ENCODE results near the gene PPL. TPM values are rescaled to one million over a fixed set of nuclear protein-coding genes. Genes with fewer than 3 reads are reported as not detected.

Gene PPL
- total RNA-seq, 4 donors from 2014 or later = 67.5 to 239 (median 111) TPM

DNA sequence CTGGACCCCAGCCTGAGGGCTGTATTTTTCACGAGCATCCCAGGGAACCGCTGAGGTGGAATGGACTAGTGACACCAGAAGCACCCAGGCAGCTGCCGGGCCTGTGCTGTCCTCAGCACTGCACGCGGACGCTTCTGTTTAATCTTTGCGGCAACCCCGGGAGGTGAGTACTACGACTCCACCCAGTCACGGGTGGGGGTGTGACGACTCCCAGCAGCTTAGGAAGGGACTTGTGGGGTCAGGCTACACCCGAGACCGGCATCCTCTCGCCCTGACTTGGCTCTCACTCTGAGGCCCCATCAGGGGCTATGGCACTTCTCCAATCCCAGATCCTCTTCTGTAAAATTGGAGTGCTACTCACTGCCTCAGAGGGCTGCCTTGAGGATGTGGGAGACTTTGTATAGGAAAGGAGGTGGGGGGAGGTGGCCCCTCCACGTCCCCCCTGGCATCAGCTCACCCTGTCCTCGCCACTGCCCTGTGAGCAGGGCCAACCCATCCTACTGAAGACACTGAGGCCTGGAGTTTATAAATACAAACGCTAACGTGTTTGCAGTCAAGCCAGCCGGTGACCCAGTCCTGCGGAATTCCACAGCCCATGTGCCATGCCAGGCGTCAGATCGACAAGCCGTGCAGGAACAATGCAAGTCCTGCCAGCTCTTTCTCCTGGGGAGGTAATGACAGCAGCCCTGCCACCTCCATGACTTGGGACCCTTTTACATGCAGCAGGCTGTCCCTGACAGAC lies 44.4 kb downstream of the PPL start:
- TF ChIP-seq, protein P1, sequence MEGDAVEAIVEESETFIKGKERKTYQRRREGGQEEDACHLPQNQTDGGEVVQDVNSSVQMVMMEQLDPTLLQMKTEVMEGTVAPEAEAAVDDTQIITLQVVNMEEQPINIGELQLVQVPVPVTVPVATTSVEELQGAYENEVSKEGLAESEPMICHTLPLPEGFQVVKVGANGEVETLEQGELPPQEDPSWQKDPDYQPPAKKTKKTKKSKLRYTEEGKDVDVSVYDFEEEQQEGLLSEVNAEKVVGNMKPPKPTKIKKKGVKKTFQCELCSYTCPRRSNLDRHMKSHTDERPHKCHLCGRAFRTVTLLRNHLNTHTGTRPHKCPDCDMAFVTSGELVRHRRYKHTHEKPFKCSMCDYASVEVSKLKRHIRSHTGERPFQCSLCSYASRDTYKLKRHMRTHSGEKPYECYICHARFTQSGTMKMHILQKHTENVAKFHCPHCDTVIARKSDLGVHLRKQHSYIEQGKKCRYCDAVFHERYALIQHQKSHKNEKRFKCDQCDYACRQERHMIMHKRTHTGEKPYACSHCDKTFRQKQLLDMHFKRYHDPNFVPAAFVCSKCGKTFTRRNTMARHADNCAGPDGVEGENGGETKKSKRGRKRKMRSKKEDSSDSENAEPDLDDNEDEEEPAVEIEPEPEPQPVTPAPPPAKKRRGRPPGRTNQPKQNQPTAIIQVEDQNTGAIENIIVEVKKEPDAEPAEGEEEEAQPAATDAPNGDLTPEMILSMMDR (IDR thresholded peaks at IDR 0.05; ENCODE audit: low read depth) = no peak

DNA sequence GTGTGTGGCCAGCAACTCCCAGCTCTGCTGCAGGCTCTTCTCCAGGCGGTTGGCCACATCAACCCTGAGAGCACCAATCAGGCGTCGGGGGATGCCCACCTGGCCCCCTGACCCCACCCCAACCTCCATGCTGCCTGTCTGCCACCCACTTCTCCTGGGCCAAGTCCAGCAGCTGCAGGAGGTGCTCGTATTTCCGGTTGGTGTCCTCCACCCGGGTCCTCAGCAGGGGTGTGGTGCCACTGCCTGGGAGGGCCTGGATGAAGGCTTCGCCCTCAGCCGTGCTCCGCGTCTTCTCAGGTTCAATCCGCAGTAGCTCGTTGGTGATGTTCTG lies 45.1 kb downstream of the PPL start:
- TF ChIP-seq, protein P1 (IDR thresholded peaks at IDR 0.05; ENCODE audit: low read depth) = no peak

DNA sequence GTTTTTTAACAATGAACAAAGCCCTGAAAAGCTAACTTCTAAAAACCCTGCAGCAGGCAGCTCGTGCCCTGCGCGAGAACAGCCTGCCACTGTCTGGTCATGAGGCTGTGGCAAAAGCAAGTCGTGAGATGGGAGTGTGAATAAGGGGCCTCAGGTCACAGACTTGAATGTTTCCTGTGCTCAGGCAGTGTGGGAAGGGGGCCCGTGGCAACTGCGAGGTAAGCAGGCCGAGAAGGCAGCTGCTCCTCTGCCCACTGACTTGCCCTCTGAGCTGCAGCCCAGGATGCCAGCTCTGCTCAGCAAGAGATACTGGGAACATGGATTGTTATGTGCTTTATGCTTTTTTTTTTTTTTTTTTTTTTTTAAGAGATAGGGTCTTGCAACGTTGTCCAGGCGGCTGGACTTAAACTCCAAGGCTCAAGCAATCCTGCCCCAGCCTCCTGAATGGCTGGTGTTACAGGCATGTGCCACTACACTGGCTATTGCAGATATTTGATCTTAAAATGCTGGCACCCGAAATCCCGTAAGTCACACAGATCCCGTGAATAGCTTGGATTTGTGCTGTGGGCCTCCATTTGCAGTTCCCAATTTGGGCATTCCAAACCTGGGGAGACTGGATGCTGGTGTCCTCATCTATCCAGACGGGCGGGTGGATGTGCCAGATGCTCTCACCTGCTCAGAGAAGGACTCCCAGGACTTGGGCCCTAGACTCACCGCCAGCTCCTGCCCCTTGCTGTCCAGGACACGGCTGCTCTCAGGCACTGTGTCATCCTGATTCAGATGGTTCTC lies 45.7 kb downstream of the PPL start:
- TF ChIP-seq, protein P1 (IDR thresholded peaks at IDR 0.05; ENCODE audit: low read depth) = no peak

DNA sequence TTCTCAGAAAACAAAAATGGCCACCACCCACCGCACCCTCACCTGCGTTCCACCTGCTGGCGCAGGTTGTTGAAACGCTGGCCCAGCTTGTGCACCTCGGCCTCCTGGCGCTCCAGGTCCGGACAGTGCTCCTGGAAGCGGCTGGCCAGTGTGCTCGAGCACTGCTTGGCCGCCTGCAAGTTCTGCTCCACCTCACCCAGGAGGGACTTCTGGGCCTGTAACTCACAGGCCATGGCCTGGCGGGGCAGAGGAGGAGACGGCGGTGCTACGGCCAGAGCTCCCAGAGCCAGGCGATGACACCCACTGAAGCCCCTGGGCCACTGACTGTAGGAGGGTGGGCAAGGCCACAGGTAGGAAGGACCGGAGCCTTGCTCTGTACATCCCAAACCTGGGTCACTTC lies 46.3 kb downstream of the PPL start:
- TF ChIP-seq, protein P1 (IDR thresholded peaks at IDR 0.05; ENCODE audit: low read depth) = no peak

DNA sequence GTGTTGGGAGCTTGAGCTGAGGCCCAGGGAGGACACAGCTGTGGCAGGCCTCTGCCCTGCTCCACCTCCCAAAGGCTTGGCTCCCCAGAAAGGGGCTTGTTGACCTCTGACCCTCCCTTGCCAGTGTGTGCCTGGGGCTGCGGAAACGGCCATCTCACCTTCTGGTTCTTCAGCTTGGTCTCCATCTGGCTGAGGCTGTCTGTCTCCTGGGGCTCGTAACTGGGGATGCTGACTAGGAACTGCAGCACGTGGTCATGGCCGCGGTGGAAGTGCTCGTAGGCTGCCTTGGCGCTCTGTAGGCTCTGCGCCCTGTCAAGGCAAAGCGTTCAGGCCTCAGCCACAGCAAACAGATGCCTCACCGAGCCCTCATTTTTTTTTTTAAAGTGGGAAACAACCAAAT lies 46.9 kb downstream of the PPL start:
- TF ChIP-seq, protein P1 (IDR thresholded peaks at IDR 0.05; ENCODE audit: low read depth) = no peak

DNA sequence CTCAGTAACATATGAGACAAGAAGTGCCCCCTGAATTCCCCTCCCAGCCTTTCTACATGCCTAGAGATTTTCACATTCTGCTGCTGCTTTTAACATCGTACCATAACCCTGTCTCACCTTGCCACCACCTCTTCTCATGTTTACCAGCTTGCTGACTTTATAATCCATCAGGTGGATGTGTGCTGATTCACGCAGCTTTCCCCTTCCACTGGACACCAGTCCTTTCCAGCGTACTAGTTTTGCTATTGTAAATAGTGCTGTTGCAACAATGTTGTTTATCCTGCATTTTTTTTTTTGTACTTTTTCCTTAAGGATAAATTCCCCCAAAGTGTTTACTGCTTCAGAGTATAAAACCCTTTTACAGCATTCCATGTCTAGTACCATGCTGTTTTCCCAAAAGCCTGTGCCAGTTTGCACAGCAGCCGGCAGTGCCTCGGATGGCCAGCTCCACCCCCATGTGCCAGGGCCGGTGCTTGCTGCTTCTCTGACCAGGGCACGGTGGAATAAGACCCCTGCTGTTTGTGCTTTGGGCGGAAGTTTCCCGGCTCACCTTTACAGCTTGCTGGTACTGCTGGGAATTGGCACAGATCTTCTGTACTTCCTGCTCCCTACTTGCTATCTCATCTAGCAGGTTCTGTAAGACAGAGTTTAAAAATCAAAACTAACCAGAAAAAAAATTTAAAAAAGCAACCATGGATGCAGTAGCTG lies 48.4 kb downstream of the PPL start:
- TF ChIP-seq, protein P1 (IDR thresholded peaks at IDR 0.05; ENCODE audit: low read depth) = no peak

DNA sequence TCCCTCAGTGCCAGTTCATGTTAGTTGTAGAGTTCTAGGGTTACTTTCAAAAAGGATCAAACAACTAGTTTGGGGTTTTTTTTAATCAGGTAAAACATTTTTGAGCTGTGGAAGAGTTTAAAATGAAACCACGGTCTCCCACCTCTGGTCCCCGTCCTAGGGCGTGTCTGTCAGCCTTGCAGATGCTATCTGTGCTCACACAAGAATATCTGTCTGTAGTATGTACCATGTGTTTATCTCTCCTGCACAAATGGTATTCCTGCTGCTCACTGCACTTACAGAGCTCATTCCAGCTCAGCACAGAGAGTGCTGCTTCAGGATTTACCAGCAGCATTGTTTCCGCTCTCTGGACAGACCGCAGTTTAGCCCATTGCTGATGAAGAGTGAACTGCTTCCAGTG lies 50.8 kb downstream of the PPL start:
- TF ChIP-seq, protein P1 (IDR thresholded peaks at IDR 0.05; ENCODE audit: low read depth) = no peak

Measured in subcutaneous adipose tissue (tissue), 4 donors.